Measurements from ENCODE around the gene MRPL57. TPM values are rescaled to one million over a fixed set of nuclear protein-coding genes. Genes with fewer than 3 reads are reported as not detected.
A peak's percentile ranks its signal among the peaks of the same experiment; 100 is the strongest.

The MRPL57 gene
- total RNA-seq (2022), result 32.8 and 33.9 TPM in 2 replicates
- percentile 94 among the genes with signal in this experiment for Bru-seq, nascent RNA
- percentile 95 among the genes with signal in this experiment for BruChase-seq, experiment 1, labeled RNA remaining after a 2-hour chase
- BruChase-seq, experiment 2, labeled RNA remaining after a 6-hour chase, result percentile 96 among the genes with signal in this experiment
- long read RNA-seq, transcript MRPL57-201 (2 exons, 2,246 nt), result major isoform, 201 of 228 reads
- long read RNA-seq, partial matches to known transcripts, result 0 of 228 reads
- long read RNA-seq, other reads (novel, unspliced or antisense), result 27 of 228 reads

DNA sequence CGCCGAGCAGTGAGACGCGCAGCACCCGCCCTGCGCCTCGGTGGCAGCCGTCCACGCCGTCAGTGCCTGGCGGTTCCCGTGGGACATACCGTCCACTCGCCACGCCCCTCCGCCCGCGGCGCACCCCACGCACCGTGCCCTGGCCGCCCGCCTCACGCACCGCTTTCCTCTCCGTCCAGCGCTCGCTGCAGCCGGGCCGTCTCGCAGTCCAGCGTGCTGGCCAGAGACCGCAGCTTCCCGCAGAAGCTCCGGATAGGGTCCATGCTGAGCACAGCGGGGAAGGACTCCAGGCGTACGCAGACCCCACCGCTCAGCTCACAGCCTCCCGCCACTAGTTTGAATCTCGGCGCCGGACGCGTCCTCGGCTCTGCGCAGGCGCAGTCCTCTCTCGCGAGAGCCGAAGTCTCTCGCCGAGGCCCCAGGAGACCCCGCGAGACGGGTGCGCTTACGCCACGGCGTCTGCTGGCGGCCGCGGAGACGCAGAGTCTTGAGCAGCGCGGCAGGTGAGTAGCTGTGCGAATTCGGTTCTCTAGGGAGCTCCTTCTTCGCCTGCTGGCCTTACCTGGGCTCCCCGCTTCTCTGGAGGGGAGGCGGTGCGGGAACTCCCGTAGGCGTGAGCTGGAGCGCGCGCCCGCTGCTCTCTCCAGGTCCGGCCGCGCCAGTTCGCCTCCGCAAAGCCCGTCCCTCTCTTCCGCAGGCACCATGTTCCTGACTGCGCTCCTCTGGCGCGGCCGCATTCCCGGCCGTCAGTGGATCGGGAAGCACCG, at the start of gene MRPL57, which contains the start of gene SKA3:
MRPL57 (plus strand) TSS at position 444 of the 767 bp plus-strand sequence; CDS start at position 703, 259 bp downstream.
SKA3 (minus strand) TSS at position 338 of the 767 bp plus-strand sequence; CDS start at position 263, 75 bp downstream.
- CTCF ChIA-PET, result interaction anchor here (1.0 kb wide), 1 partner anchor 121 kb away, joined by 3 read pairs; no protein-coding TSS in a partner anchor

DNA sequence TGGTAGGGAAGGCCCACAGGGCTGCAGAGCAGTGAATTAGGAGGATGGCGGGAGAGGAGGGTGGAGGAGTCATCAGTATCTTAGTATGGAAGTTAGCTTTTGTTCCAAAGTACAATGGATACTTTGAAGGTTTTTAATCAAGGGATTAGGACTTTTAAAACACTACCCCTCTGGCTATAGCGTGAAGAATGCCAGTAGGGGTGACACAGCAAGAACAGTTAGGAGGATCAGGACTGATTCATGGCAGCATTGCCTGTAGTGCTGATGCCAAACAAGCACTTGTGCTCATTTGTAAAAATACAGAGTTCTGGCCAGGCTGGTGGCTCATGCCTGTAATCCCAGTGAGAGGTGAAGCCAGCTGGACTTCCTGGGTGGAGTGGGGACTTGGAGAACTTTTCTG, 46.3 kb upstream of the MRPL57 start:
- DNase-seq, result no peak
- no peak overlapping the region for H3K27ac Mint-ChIP-seq (ENCODE audit: unreplicated experiment)
- H3K36me3 Mint-ChIP-seq (ENCODE audit: insufficient read depth, unreplicated experiment), result no peaks in the 10 kb centered on the region
- H3K4me3 ChIP-seq (ENCODE audit: low read depth, low read length), result no peak overlapping the region
- TF ChIP-seq, protein P1, sequence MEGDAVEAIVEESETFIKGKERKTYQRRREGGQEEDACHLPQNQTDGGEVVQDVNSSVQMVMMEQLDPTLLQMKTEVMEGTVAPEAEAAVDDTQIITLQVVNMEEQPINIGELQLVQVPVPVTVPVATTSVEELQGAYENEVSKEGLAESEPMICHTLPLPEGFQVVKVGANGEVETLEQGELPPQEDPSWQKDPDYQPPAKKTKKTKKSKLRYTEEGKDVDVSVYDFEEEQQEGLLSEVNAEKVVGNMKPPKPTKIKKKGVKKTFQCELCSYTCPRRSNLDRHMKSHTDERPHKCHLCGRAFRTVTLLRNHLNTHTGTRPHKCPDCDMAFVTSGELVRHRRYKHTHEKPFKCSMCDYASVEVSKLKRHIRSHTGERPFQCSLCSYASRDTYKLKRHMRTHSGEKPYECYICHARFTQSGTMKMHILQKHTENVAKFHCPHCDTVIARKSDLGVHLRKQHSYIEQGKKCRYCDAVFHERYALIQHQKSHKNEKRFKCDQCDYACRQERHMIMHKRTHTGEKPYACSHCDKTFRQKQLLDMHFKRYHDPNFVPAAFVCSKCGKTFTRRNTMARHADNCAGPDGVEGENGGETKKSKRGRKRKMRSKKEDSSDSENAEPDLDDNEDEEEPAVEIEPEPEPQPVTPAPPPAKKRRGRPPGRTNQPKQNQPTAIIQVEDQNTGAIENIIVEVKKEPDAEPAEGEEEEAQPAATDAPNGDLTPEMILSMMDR (IDR thresholded peaks at IDR 0.05; ENCODE audit: insufficient read depth in 1 of 2, low read depth in 1 of 2, low read length in 1 of 2, severe bottlenecking in 1 of 2, unreplicated experiment in 1 of 2), result no peak
- BruUV-seq (replicated peaks), result no TSS peak
- H3K4me1 ChIP-seq, result peaks cover 3% of the 10 kb centered on the region; the same call in 1 of the 2 replicates
- H3K4me1 Mint-ChIP-seq (ENCODE audit: low read depth, unreplicated experiment), result peaks cover 6% of the 10 kb centered on the region
- H3K9me3 ChIP-seq, result no peaks in the 10 kb centered on the region
- ChIA-PET POLR2A (no interaction called here), CTCF (no interaction called here)
- no peaks in the 10 kb centered on the region for H3K36me3 ChIP-seq (ENCODE audit: control insufficient read depth, insufficient read depth, low read length)
- H3K27me3 ChIP-seq (replicated peaks; ENCODE audit: control insufficient read depth, insufficient read depth, low read length), result no peaks in the 10 kb centered on the region
- intact Hi-C loops (cut with micrococcal nuclease; ENCODE audit: unreplicated experiment), result no loop called here
- H3K4me3 Mint-ChIP-seq (ENCODE audit: unreplicated experiment), result no peak overlapping the region
- no peaks in the 10 kb centered on the region for H3K9me3 Mint-ChIP-seq (ENCODE audit: unreplicated experiment)
- no peaks in the 10 kb centered on the region for H3K27me3 Mint-ChIP-seq (ENCODE audit: insufficient read depth, unreplicated experiment)

More for the DNA sequence above, at the start of gene MRPL57, which contains the start of gene SKA3:
- peak; percentile 95 to 98 for DNase-seq
- H3K9me3 Mint-ChIP-seq (ENCODE audit: unreplicated experiment), result no peaks in the 10 kb centered on the region
- Histone ChIP-seq H3K9me3 (no peaks in the 10 kb centered on the region), H3K4me3 (ENCODE audit: low read depth, low read length) (peak within 1 kb of the TSS; percentile 82), H3K27me3 (replicated peaks; ENCODE audit: control insufficient read depth, insufficient read depth, low read length) (no peaks in the 10 kb centered on the region), H3K36me3 (ENCODE audit: control insufficient read depth, insufficient read depth, low read length) (no peaks in the 10 kb centered on the region), H3K4me1 (peaks cover 12% of the 10 kb centered on the region; the same call in 1 of the 2 replicates)
- intact Hi-C loops (cut with micrococcal nuclease; ENCODE audit: unreplicated experiment), result loop anchor here (2.0 kb wide), 1 partner anchor 234 kb away; no protein-coding TSS in a partner anchor
- peaks cover 23% of the 10 kb centered on the region for H3K36me3 Mint-ChIP-seq (ENCODE audit: insufficient read depth, unreplicated experiment)
- POLR2A ChIA-PET, result interaction anchor here (0.6 to 1.8 kb wide), 15 partner anchors 20 to 547 kb away, joined by 3 to 12 read pairs (median 3); partner anchors contain the start of genes MICU2 and XPO4
- peak within 1 kb of the TSS; percentile 96 for H3K27ac Mint-ChIP-seq (ENCODE audit: unreplicated experiment)
- TF ChIP-seq, protein P1 (IDR thresholded peaks at IDR 0.05; ENCODE audit: insufficient read depth in 1 of 2, low read depth in 1 of 2, low read length in 1 of 2, severe bottlenecking in 1 of 2, unreplicated experiment in 1 of 2), result no peak
- no peaks in the 10 kb centered on the region for H3K27me3 Mint-ChIP-seq (ENCODE audit: insufficient read depth, unreplicated experiment)
- no TSS peak for BruUV-seq (replicated peaks)
- peaks cover 7% of the 10 kb centered on the region for H3K4me1 Mint-ChIP-seq (ENCODE audit: low read depth, unreplicated experiment)
- H3K4me3 Mint-ChIP-seq (ENCODE audit: unreplicated experiment), result peak within 1 kb of the TSS; percentile 87

DNA sequence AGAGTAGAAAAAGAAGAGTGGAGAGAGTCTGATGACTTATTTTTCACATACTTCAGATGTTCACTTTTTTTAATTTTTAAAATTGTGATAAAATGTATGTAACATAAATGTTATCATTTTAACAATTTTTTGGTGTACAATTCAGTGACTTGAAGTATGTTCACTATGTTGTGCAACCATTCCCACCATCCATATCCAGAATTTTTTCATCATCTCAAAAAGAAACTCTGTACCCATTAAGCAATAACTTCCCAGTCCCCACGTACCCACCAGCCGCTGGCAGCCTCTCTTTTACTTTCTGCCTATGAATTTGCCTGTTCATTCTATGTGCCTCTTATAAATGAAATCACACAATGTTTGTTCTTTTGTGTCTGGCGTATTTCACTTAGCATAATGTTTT, 43.4 kb upstream of the MRPL57 start:
- peaks cover 3% of the 10 kb centered on the region; the same call in 1 of the 2 replicates for H3K4me1 ChIP-seq
- CTCF ChIA-PET, result no interaction called here
- H3K36me3 Mint-ChIP-seq (ENCODE audit: insufficient read depth, unreplicated experiment), result no peaks in the 10 kb centered on the region
- POLR2A ChIA-PET, result interaction anchor here (0.6 kb wide), 1 partner anchor 62 kb away, joined by 3 read pairs; no protein-coding TSS in a partner anchor
- H3K27me3 ChIP-seq (replicated peaks; ENCODE audit: control insufficient read depth, insufficient read depth, low read length), result no peaks in the 10 kb centered on the region
- DNase-seq, result no peak
- no peak overlapping the region for H3K4me3 Mint-ChIP-seq (ENCODE audit: unreplicated experiment)
- no peaks in the 10 kb centered on the region for H3K9me3 Mint-ChIP-seq (ENCODE audit: unreplicated experiment)
- TF ChIP-seq, protein P1 (IDR thresholded peaks at IDR 0.05; ENCODE audit: insufficient read depth in 1 of 2, low read depth in 1 of 2, low read length in 1 of 2, severe bottlenecking in 1 of 2, unreplicated experiment in 1 of 2), result no peak
- no peaks in the 10 kb centered on the region for H3K27me3 Mint-ChIP-seq (ENCODE audit: insufficient read depth, unreplicated experiment)
- peaks cover 6% of the 10 kb centered on the region for H3K4me1 Mint-ChIP-seq (ENCODE audit: low read depth, unreplicated experiment)
- H3K27ac Mint-ChIP-seq (ENCODE audit: unreplicated experiment), result no peak overlapping the region
- no peaks in the 10 kb centered on the region for H3K9me3 ChIP-seq
- intact Hi-C loops (cut with micrococcal nuclease; ENCODE audit: unreplicated experiment), result no loop called here
- H3K36me3 ChIP-seq (ENCODE audit: control insufficient read depth, insufficient read depth, low read length), result no peaks in the 10 kb centered on the region
- BruUV-seq (replicated peaks), result no TSS peak
- no peak overlapping the region for H3K4me3 ChIP-seq (ENCODE audit: low read depth, low read length)
